Ramos (cell line): Measurements from ENCODE around the gene RAF1.
"Not testable (repeated sequence)": the region's sequence is repeated elsewhere in the genome, so short reads cannot be mapped to it uniquely, and the experiment has no call there.

Experiments
- in situ Hi-C: fragments of 300-500 bp; cut with MboI; formaldehyde crosslinking; loops from one replicate; pipeline ENCODE4 v1.14.3; 2022; ENCODE audit warnings: low sequenced_read_pairs; ENCODE audit not compliant: unreplicated experiment

RAF1 gene

DNA sequence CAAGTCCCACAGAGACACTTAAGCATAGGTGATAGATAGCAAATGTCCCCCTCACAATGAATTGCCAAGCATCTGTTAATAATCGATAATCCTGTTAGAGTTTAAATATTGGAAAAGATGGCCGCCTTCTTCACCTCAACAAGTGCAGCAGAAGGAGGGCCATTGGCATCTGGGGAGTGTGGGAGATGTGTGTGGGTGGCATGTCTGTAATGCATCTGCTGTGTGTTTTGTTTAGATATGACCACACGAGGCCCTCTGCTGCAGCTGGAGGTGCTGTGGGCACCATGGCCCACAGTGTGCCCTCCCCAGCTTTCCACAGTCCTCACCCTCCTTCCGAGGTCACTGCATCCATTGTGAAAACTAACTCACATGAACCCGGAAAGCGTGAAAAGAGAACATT, 94.1 kb downstream of the RAF1 start:
- in situ Hi-C loops: no loop called here

DNA sequence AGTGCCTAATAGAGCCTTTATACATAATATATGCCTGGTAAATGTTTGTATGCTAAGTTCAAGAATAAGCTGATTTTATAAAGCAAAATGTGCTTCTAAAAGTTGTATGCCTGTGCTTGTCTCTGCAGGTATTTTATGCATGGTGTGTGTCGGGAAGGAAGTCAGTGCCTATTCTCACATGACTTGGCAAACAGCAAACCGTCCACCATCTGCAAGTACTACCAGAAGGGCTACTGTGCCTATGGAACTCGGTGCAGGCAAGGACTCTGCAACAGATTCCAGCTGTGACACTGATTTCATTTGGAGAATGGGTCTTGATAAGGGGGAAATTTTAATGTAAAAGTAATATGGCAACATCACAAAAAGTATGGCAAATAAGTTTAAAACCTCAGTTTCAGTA, 95.2 kb downstream of the RAF1 start:
- in situ Hi-C loops: no loop called here

DNA sequence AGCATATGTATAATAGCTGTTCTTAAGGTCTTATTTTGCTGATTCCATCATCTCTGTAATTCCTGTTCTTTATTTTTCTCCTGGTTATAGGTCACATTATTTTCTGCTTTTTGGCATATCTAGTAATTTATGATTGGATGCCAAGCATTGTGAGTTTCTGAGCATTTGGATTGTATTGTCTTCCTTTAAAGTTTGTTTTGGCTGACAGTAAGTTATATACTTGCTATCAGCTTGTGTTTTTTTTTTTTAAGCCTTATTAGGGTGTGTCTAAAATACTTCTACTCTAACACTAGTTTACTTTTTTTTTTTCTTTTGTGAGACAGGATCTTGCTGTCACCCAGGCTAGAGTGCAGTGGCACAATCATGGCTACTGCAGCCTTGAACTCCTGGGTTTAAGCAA, 96.9 kb downstream of the RAF1 start:
- in situ Hi-C loops: no loop called here

DNA sequence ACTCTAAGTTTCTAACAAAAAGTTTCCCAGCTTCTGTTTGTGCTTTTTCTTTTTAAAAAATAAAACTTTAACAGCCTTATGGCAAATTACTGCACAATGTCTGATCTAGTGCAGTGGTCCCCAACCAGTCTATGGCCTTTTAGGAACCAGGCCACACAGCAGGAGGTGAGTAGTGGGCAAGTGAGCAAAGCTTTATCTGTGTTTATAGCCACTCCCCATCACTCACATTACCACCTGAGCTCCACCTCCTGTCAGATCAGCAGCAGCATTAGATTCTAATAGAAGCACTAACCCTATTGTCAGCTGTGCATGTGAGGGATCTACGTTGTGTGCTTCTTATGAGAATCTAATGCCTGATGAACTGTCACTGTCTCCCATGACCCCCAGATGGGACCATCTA, 101.5 kb downstream of the RAF1 start:
- in situ Hi-C loops: no loop called here

DNA sequence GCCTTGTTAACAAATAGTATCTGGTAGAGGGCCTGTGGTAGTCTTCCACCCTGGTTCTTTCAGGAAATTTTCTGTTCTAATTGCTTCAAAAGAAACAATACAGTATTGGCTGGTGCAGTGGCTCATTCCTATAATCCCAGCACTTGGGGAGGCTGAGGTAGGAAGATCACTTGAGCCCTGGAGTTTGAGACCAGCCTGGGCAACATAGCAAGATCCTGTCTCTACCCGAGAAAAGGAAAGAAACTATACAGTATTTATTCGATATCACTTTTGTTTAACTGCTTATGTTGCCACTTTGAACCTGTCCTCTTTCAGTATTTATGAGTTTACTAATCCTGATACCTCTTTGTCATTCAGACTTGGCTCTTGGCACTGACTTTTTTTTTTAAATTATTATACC, 102.5 kb downstream of the RAF1 start:
- in situ Hi-C loops: no loop called here

DNA sequence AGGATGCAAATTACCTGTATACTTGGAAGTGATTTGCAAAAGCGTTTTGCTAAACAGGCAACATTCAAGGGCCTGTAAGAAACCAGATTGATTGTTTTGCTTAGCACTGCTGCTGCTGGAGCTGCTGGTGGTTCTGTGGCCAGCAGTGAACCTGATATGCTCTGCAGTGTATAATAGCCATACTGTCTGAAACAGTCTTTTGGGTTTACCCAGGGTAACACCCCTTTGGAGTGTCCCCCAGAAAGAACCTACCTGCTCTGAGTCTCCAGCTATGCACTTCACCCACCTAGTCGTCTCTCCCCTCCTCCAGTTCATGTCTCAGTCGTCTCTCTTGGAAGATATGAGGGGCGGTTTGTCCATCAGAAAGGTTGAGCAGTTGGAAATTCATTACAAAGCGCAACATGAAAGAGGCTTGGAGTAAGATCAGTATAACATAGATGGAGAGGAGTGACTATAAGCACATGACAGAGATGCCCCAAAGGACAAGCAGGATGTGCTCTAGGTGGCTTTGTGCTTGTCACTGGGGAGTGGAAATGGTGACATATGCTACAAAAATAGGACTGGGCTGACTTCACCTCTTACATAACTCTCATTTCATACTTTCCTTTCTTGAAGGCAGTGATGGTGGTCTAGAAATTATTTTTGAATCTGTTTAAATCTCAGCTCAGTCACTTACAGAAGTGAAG, 103.3 kb downstream of the RAF1 start:
- in situ Hi-C loops: no loop called here

DNA sequence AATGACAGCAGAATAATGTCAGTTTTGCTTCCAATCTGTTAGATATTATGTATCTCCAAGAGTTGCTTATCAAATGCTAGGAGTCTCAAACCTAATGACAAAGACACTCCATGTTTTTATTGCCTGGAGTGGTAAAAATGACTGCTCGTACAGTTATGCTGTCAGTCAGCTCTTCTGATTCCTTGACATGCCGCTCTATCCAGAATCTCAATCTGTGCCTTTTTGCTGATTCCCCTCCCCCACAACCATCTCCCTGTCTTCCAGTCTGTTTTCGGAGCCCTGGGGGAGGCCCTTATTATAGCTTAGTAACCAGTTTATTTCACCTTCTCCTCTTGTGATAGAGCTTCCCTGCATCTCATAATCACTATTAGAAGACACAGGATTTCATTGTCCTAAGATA, 104.4 kb downstream of the RAF1 start:
- in situ Hi-C loops: no loop called here

DNA sequence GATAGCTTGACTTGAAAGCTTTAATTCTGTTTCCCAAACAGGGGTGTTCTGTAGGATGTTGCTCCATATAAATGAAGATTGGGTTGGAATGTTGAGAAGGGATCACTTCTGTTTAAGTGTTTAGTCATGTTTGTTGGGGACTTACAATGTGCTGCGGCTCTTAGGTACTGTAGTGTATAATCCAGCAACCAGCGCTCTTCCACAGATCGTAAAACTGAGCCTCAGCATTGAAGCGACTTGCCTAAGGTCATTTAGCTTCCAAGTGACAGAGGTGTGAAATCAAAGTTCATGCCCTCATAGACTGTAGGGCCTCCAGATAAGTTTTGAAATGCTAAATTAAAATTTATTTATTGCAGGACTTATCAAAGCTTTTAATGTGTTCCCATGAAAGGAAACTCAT, 105.2 kb downstream of the RAF1 start:
- in situ Hi-C loops: no loop called here

DNA sequence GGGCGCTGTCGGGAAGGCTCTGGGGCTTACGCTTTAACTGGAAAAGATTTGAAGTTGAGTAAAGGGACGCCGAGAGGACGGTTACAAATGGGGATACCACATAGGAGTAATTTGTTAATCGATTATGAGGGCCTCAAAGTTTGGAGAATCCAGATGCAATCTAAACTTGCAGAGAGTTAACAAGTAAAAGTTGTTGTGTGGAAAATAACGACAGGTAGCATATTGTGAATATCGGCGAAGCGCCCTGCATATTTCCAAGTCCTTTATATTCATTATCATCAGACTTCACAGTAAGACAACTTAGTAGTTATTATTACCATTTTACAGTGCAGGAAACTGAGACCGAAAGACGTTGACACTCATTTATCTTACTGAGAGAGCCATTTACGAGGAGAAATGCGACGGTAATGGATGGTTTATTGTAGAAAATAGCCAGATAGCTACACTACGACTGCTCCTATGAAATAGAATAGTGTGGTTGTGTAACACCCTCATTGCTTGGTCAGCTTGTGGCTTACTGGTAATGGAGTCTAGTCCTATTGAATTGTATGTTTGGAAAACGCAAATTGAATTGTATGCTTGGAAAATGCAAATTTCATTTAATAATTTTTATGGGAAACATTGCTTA, 106.3 kb downstream of the RAF1 start:
- in situ Hi-C loops: no loop called here

DNA sequence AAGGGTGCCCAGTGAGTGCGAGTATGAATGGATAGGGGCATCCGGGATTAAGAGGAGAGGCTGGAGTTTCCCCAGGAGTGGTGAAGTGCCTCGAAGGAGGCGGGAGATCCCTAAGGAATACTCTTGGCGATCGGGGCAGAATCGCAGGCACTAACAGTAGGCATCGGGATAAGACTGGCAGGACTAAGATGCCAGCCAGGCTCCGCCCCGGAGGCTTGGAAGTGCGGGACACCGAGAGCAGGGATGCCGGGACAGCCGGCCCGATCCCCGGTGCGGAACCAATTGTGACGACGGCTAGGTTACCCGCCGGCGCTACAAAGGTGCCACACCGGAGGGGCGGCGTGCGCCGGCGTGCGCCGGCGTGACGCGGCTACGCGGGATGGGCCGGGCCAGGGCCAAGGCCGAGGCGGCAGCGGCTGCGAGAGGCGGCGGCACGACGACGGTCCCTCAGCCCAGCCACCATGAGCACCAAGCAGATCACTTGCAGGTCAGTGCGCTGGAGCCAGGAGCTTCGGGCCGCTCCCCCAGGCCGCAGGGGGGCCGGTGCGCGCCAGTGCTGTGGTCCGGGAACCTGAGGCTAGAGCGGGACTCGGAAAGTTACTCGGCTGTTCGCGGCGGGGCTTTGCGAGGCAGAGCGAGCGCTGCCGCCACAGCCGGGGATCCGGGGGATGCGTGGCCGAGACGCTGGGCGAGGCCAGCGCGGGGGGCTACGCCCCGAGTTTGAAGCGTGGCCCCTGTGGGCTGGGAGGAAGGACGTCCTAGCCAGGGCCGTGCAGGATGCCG, 107.0 kb downstream of the RAF1 start, which contains the start of gene MKRN2:
MKRN2 (plus strand) TSS at position 398 of the 783 bp plus-strand sequence; CDS start at position 462, 64 bp downstream.
- in situ Hi-C loops: no loop called here

DNA sequence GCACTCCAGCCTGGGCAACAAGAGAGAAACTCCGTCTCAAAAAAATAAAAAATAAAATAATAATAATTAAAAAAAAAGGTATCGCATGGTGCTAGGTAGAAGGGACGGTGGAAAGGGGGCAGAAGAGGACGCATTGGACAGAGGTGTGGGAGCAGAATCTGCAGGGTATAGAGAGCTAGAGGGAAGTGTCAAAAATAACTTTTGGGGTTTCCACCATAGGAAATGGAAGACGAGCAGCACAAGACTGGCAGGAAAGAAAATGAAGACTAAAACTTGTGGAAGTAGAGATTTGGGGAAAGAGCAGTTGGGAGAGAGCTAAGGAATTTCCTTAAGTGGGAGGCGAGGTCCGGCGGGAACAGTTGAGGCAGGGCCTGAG, 107.6 kb downstream of the RAF1 start:
- in situ Hi-C loops: no loop called here

DNA sequence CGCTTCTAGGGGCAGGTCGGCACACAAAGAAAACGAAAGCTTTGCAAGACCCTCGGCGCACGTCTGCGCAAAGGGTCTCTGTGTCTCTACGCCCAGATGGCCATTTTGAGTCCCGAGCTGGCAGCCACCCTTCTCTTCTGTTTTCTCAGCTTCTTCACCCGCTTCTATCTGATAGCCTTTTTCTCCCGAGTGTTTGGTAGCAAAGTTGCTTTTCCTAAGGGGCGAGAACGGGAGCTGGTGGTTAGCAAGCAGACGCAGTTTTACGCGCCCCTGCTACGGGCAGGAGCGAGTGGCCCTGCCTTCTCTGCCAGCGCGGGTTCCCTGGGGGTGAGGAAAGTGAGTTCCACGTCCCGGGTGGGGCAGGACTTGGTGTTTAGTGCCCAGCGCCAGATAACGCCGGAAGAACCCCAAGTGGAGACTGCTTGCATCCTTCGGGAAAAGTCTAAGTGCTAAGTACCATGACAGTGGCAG, 110.0 kb downstream of the RAF1 start:
- in situ Hi-C loops: no loop called here

DNA sequence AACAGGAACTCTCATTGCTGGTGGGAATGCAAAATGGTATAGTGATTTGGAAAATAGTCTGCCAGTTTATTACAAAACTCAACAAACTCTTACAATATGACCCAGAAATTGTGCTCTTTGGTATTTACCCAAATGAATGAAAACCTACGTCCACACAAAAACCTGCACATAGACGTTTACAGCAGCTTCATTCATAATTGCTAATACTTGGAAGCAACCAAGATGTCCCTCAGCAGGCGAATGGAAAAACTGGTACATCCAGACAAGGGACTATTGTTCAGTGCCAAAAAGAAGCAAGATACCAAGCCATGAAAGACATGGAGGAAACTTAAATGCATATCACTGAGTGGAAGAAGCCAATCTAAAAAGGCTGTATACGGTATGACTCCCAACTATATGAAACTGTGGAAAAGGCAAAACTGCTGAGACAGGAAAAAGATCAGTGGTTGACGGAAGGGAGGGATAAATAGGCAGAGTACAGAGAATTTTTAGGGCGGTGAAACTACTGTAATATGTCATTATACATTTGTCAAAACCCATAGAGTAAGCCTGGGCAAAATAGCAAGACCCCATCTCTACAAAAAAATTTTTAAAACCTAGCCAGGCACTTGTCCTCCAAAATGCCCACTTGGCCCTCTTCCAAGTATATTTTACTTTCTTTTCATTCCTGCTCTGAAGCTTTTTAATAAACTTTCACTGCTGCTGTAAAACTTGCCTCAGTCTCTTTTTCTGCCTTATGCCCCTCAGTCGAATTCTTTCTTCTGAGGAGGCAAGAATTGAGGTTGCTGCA, 113.8 kb downstream of the RAF1 start:
- in situ Hi-C loops: no loop called here

DNA sequence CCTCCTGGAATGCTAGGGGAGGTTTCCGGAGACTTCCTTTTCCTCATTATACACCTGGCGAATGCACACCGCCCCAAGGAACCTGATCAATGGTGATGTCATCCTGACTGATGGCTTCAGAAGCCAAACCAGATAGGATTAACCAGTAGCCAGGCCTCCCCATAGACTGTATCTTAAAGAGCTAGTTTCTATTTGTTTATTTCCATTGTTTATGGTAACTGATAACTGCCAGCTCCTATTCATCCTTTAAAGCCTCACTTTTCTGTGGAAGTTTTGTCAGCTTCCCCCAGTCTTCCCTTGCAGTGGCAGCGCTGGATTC, 118.5 kb downstream of the RAF1 start, which contains the start of gene MKRN2OS:
MKRN2OS (minus strand) TSS at position 27 of the 319 bp plus-strand sequence. CDS start 35 bp downstream, outside the sequence.
- in situ Hi-C loops: no loop called here

DNA sequence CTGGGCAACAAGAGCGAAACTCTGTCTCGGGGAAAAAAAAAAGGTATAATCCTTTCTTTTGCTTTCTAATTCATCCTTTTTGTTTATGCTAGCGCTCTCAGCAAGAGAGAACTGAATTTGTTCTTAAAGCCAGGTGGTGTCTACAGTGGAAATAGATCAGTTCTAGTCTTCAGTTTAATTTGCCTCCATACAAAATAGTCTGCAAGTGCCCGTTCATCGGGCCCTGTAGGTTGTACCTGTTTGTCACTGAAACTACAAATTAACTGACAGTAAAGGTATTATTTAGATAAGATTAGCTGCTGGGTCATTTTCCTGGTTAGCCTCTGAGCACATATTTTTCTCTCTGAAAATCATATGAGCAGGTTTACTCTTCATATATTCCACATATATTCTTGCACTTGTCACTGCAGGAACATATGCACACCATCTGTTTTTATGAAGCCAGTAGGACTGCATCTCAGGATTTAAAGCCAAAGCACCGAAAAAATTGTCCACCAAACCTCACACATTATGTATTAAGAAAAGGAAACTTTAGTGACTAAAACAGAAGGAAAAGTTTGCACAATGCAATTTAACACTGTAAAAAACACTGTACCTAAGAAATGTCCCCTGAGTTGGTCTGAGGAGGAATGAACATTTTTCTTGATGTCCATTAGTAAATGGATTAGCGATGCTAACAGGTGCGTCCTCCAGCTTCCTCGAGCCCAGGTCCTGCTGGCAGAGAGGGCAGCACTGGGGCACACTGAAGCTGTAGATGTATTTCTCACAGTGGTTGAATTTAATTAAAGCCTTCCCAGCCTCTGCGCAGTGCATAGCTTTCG, 119.1 kb downstream of the RAF1 start:
- in situ Hi-C loops: no loop called here

DNA sequence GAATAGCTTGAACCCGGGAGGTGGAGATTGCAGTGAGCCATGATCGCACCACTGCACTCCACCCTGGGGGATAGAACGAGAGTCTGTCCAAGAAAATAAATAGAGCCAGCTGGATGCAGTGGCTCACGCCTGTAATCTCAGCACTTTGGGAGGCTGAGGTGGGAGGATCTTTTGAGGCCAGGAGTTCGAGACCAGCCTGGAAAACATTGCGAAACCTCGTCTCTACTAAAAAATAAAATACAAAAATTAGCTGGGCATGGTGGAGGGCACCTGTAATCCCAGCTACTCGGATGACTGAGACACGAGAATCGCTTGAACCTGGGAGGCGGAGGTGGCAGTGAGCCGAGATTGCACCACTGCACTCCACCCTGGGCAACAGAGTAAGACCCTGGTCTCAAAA, 120.4 kb downstream of the RAF1 start:
- in situ Hi-C loops: not testable (repeated sequence)

DNA sequence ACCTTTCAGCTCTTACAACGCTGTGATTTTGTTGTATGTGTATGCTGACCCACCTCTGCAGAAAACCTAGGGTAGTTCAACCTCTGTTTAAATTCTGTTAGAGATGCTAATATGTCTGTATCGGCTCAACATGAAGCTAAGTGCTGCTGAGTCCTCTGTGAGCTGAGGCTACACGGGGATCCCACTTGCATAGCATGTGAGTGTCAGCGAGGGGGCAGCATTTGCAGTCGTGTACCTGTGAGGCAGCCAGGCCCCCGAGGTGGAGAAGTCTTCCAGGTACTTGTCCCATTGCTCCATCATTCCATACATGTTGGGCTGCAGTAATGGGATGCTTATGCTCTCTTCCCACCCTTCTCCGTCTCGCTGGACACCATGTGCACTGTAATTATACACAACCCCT, 122.3 kb downstream of the RAF1 start:
- in situ Hi-C loops: no loop called here

DNA sequence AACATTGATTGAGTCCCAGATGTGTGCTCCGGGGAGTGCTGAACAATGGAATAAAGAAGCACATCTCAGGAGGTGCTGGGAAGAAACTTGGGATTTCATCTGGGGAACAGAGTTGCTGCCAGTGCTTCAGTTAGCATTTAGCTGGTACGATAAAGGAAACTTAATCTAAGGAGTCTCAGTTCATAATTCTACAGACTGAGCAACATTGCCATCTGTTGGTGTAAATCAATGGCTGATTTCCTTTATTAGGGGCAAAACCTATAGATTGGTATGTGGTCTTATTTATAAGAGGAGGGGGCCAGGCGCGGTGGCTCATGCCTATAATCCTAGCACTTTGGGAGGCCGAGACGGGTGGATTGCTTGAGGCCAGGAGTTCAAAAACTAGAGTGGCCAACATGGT, 127.5 kb downstream of the RAF1 start:
- in situ Hi-C loops: no loop called here
